Measurements from ENCODE around the gene ATXN7.

The ATXN7 gene

DNA sequence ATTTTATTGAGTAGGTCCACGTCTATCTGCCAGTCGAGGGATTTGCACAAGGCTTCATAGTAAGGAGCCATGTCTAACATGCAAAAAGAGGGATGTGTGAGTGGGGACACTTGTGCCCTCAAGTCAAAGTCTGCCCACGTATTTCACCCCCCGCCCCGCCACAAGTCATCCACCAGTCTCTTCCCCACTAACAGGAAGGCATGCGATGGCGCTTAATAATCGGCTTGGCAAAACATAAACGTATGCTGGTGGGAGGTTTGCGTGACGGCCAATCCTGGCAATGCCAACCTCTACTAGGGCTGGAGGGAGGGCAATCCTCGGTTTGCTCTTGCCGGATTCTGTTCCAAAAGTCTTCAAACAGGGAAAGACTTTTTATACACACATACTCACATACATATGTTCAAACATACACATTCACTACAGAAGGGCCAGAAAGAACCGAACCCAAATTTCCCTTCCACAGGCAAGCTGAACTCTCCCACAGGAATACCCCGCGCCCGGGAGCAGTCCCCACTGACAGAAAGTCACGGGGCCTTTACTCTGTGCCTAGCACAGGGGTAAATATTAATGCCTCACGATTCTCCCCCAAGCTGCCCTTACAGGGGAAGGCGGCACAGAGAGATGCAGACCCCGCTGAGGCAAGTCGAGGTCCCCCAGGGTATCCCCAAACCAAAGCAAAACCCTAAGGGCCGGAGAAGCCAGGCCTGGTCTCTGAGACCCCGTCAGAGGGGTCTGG is 159.0 kb downstream of the ATXN7 start:
- DNase-seq = no peak

DNA sequence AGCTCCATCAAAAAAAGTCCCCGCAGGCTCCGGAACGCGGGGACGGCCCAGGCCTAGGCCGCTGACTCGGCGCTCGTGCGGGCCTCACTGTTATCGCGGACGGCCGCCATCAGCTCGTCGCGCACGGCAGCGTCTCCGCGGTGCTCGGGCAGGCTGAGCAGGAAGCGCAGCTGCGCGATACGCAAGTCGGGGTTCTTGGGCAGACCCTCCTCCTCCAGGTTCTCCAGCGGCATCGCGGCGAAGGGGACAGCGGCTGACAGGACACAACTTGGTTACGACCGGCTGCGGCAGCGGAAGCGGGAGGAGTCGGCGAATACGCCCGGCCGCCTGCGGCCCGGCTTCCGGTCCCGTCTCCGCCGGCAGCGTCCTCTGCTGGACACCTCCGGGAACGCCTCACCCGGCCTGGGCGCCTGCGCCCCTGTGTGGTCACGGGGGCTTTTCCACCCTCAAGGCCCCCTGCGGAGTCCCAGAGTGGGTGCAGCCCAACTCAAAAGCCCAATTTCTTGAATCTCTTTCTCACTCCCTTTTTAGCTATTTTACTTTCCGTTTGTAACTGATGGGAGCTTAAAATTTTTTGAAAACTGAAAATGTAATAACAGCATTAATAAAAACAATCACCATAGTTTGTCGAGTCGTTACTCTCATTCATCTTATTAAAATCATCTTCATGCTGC is 159.7 kb downstream of the ATXN7 start, which contains the start of gene PSMD6:
Gene PSMD6 (minus strand): TSS at position 308 of the 674 bp plus-strand sequence. CDS start 75 bp downstream, at position 233.
- DNase-seq = peak; percentile 82

DNA sequence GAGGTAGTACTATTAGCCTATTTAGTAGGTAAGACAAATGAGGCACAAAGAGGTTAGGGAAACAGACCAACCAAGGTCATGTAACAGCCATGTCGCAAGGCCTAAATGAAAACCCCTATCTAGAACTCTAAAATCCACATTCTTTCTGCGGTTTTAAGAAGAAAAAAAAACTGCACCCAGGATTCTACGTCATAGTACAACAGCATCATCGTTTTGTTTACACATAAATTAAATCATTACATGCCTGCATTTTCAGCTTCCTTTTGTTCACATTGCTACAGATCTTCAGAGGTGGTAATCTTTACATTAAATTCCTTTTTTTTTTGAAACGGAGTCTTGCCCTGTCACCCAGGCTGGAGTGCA is 160.2 kb downstream of the ATXN7 start:
- DNase-seq = no peak

DNA sequence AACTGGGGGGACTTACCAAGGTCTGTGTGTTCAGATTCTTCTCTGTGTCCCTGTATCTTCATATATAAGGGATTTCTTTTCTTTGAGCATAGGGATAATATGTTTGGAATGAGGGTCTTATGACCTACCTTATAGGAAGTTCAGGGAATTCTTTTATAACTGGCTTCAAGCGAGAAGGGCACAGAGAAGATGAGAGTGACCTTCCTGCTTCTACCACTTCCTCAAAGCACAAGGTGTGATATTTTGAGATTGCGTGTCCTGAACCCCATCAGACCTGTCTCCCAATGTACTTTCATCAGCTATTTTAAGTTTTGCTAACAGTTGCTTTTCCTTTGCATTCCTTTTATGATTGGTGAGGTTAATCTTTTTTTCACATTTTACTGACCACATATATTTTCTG is 162.7 kb downstream of the ATXN7 start:
- DNase-seq = no peak

DNA sequence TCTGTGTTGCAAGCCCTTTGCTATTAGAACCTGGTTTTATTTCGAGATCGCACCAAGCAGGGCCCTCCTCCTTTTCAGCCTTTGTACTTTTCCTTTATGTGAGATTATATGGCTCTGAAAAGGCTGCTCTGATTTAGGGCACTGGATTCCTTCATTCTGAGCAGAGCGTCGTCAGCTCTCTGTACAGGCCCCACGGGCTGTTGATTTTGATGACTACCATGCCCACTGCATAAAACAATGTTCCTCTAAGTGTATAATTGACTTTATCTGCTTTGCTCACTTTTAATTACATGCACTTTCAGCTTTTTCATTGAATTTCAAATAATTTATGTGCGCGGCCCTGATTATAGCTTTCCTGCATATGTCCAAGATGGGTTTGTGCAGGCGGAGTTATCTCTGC is 164.0 kb downstream of the ATXN7 start:
- no peak for DNase-seq

DNA sequence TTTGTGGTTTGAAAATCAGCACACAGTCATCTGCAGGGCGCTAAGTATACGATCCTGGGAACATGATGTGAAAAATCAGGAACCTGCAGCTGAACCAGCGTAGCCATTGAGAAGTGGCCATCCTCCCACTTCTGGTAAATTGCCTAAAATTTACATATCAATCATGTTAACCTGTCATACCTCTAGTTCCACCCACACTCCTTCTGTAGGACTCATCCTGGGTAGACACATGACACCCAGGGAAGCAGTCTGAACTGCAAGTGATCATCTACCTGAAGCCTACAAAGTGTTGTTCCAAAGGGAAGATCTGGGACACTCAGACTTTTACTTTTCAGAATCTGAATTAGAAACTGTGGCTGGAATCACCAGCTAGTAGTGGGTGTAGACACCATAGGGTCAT is 165.1 kb downstream of the ATXN7 start:
- DNase-seq = no peak

DNA sequence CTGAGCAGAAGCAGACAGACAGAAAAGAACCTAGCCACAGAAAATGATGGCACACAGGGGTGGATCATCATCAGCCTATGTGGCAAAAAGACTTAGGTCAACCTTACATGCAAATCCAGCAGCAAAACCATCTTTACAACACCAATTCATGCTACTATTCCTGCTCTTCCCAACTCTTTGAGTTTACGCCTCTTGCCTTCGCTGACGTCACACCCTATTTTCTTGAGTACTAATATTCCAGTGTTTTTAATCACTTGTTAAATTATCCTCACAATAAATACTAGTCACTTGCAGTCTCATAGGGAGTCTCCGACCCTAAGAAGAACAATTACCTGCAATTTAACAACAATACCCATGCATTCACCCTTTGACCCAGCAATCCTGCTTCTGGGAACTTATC is 165.6 kb downstream of the ATXN7 start:
- DNase-seq = no peak

DNA sequence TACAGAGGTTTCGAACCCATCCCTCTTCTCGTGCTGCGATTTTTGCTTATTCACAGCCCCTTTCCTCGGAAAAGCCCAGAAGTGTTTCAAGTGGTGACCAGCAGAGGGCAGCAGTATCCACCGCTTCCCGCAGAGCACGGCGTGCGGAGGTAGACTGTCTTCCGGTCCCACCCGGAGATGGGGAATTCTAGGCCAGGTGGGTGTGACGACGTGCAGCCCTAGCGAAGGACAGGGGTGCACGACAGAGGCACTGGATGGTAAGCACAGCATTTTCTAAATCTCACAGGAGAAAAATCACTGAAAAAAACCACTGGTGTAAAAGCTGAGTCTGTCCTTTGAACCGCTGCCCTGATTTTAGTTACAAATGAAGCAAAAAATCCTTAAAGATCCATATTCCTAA is 167.1 kb downstream of the ATXN7 start:
- DNase-seq = peak; percentile 54

DNA sequence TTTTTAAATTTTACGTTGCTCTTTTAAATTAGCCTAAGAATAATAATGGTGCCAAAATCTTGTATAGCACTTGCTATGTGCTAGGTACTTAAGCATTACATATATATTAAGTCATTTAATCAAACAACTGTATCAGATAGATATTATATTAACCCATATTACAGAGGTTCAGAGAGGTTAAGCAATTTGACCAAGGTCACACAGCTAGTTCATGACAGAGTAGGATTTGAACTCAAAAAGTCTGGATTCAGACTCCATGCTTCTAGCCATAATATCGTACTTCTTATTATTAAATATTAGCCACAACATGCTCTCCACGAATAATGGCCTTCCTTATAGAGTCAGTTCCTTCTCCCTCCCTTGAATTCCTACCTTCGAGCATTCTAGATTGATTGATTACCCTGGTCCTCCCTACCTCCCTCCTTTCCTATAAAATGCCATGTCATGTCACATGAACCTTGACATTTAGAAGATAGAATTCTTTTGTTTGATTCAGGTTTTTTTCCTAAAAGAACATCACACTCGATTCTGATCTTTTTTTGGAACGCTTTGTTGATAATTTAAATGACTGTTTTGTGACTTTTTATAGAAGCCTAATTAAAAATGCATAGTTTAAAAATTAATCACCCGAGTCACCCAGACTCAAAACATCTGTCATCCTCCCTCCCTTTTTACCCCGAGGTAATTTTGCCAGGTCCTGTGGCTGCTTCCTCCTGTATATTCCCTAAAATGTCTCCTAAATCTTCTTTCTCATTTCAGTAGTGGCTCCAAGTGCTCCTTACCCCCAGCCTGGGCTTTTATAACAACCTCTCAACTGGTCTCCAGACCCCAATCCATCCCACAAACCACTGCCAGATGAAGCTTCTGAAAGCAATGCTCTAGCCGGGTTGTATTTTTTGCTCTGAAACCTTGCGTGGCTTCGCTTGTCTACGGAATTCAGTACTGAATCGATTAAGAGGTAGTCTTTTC is 168.2 kb downstream of the ATXN7 start:
- peak; percentile 51 for DNase-seq

DNA sequence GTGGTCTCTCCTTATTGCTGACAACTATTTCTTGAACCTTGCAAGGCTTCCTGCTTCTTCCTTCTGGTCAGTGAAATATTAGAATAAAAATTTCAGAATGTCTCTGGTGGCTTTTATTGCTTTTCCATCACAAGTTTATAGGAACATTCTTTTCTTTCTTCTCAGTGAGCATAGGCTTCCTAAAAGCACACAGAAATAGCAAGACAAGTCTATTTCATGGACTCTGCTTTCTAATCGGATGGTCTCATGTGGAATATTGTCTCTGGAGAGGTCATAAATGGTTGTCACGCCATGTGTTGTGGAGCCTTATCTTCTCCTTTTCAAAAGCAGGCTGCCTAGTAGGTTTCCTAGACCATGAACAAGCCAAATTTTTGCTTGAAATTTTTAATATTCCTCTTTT is 169.4 kb downstream of the ATXN7 start:
- no peak for DNase-seq

DNA sequence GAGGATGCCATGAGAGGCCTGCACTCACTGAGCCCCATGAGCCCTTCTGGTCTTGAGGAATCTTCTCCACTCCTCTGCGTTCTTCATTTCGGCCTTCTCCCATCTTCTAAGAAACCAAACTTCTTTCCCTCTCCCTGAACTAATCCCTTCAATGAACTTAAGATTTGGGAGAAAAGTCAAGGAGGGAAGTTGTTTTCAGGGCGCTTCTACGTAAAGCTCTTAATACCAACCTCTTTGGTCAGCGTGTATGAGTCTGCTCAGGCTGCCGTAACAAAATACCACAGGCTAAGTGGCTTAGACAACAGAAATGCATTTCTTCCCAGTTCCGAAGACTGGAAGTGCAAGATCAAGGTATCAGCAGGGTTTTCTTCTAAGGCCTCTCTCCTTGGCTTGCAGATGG is 173.4 kb downstream of the ATXN7 start:
- DNase-seq = no peak

DNA sequence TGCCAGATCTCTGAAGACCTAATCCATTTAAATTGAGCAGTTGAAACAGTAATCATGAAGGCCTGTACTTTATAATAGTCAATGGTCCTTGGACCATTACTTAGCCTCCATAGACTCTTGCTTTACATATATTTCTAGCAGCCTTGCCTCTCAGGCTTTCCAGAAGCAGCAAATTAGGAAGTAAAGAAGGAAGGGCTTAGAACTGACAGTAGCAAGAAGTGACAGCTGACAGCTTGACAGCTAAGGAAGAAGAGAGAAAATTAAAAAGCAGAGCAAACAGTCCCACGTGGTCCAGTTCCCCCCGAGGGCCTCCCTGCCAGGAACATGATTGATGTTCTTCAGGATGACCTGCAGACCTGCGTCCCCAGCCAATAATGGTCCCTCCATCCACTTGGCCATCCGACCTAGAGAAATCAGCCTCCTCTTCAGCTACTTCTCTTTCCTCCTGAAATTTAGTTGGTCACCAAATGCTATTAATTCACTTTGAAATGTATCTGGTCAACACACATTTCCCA is 174.6 kb downstream of the ATXN7 start:
- no peak for DNase-seq

DNA sequence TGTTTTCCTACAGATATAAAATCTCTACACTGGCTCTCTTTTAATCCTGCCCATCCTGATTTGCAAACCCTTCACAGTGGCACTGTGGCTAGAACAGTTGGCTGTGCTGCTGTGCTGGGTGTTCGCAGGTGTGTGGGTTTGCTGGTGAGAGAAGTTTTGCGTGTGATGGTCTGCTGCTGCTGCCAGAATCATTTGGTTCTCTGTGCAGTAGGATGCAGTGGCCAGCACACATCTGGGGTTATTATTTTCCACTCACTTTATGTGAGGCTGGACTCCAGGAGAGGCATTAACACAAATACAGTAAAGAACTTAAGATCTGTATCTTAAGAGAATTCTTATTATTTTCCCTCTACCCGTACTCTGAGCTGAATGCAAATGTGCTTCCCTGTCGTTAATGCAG is 175.7 kb downstream of the ATXN7 start:
- DNase-seq = no peak

DNA sequence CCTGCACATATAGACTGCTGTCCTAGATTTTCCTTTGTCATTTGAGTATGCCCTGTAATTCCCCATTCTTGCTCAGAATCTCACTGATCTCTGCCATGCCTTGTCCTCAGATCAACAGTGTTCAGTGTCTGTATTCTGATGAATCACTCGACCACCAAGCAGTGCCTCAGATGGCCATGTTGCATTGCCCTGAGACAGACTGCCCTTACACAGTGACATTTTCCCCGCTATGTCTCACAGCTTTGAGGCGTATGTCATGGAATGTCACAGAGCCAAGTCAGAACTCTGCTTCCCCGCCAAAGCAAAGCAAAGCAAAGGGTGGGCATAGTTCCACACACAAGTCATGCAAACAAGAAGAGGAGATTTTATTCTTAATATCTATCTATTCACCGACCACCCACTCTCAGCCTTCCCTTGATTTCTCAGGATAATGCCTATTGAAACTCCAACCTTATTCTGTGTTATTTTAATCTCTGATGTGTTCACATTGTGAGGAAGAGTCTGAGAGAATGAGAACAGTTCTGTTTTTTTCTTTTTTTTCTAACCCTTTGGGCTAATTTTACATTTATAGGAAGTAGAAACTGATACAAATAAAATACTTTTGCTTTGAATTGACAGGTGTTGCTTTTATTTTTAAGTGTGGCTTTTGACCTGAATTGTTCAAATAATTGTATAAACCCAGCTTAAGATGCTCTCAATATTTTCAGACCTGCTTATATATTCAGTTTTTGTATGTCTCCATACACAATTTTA is 176.5 kb downstream of the ATXN7 start:
- DNase-seq = peak; percentile 39

DNA sequence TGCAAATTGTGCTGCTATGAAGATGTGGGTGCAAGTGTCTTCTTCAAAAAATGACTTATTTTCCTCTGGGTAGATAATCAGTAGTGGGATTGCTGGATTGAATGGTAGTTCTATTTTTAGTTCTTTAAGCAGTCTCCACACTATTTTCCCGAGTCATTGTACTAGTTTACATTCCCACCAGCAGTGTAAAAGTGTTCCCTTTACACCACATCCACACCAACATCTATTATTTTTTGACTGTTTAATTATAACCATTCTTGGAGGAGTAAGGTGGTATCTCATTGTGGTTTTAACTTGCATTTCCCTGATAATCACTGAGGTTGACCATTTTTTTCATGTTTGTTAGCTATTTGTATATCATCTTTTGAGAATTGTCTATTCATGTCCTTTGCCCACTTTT is 179.3 kb downstream of the ATXN7 start:
- DNase-seq = no peak

DNA sequence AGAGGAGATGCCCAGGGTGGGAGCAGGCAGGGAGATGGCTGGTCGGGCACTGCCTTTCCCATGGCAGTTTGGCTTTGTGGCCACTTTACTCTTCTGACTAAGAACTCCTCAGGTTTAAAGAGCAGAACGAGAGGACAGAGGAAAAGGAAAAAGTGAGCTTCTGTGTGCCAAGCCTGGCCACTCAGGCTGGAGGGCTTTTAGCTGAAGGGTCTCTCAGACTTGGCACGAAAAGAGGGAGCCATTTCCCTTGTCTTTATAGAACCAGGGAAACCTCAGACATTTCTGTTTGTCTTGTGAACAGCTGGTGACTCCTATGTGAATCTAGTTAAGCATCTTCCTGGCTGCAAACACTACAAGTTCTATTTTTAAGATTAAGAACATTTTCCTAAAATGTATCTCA is 182.9 kb downstream of the ATXN7 start:
- no peak for DNase-seq

DNA sequence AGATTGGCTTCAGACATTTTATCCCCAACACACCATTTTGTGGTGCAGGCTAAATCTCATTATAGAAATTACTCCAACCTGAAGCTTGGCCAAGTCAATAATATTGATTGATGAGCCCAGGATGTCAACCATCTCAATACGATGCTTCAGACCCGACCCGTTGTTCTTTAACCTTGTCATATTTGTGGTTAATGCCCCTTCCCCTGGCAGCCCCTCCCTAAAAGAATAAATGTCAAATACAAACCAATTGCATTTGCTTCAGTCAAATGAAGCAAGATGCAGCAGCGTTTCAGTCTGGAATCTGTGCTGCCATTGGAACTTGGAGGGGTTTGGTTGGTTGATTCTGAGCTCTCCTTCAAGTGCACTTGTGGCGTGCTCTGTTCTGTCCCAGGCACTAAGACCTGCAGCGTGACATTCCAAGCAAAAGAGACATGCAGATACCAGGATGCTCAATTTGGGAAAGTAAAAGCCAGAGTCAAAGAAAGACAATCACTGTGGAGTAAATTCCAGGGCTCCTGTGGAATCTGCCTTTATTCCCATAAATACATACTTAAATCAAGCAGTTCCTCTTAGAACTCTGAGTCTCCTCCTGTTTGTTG is 183.4 kb downstream of the ATXN7 start:
- no peak for DNase-seq

DNA sequence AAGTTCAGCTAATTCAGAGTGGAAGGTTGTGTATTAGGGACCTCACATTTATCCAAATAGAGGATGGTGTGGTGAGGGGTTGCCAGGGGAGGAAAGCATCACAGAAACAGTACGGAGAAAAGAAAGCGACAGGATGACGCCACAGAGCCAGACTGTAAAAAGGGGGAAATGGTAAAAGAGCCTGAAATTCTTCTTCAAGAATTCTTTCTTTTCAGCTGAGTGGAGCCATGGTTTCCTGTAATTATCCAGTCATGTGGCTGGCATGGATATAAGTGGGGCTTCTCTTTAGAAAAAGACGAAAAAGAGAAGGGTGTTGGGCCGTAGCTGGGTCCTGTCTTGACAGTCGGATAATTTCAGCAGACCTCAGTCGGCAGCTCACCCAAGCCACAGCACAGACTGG is 184.1 kb downstream of the ATXN7 start:
- peak; percentile 46 for DNase-seq

DNA sequence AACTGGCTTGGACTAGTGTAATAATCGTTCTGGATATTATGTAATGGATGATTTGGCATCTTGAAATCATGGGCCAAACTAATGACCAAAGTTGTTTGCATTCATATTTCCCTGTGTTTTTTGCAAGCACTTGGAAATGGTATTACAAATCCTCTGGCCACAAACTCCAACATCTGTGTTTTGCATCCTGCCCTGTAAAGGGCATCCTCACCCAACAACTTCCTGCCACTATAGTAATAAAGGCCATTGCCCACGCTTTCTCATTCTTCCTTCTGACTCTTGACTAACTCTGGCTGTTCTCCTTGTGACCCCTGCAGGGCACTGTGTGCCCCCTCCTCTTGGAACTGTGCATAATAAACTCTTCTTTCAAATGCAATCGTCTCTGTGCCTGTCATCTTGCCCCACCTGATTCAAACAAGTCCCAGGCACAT is 185.0 kb downstream of the ATXN7 start:
- DNase-seq = no peak

DNA sequence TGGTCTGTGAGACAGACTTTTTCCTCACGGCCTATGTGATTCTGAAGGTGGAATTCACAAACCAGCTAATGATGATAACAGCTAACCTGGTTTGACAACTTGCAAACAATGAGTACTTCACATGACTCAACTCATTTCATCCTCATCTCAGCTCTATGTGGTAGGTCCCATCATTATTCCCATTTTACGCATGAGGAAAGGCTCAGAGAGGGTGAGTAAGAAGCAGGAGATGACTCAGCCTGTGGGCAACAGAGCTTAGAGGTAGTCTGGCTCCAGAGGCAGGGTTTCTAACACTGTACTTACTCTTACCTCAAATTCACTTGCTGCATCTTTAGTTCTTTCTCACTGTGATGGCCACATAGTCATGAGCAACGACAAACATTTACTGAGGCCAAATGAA is 185.5 kb downstream of the ATXN7 start:
- DNase-seq = peak; percentile 76

DNA sequence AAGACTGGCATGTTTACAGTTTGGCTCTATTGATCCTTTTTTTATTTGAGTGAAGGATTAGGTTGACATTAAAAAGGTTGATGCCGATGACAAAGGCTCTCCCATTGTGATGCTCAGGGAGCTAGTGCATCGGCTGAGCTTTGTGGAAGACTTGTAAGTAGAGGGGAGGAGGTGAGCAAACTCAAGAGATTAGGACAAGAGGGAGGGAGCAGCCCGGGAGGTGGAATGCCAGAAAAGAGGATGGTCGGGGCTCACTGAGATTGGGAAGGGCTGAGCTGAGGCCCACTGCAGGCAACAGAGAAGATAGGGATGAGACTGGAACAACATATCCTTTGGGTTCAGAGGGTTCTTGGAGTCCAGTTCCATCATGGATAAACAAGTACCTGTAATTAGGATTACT is 186.2 kb downstream of the ATXN7 start:
- no peak for DNase-seq
